Endothelial cell of umbilical vein (primary cell): ENCODE data around the gene SRBD1. TPM values are rescaled to one million over a fixed set of nuclear protein-coding genes. Genes with fewer than 3 reads are reported as not detected.

Source experiments
- BruUV-seq: library from RNA; stranded (reverse); fragments of 400-500 nt; replicated peaks from 2 replicates; lab custom pipeline; 2021; lab: Mats Ljungman, UMichigan
- CTCF ChIA-PET: fragments of 300-600, 350-600 bp; sonication (Branson Sonifier 250); formaldehyde crosslinking; loops from one replicate; lab custom pipeline; 2021; ENCODE audit warnings: antibody characterized with exemption, inconsistent platforms; lab: Charles Lee
- POLR2A ChIA-PET: fragments of 300-600, 350-600 bp; sonication (Branson Sonifier 250); formaldehyde crosslinking; loops from one replicate; lab custom pipeline; 2021; ENCODE audit warnings: antibody characterized with exemption, inconsistent platforms; lab: Charles Lee
- DNase-seq: peaks from one replicate; pipeline ENCODE4 v3.0.0-alpha.2; 2011; ENCODE audit warnings: low read depth, low spot score
- FAIRE-seq: peaks from 2 replicates; lab custom pipeline; 2011; peaks lifted over from hg19 to GRCh38; lab: Jason Lieb, UNC
- H2AFZ ChIP-seq: 2 replicates; pipeline ENCODE4 v1.6.0; 2012; ENCODE audit warnings: low read depth, low read length, control low read depth, inconsistent platforms
- H3K27ac ChIP-seq: 2 replicates; pipeline ENCODE4 v1.5.1; 2011; ENCODE audit warnings: low read depth, mild to moderate bottlenecking, control low read depth, low read length, moderate library complexity; ENCODE audit not compliant: insufficient read depth
- H3K27me3 ChIP-seq, 2 experiments: 2 replicates each; pipeline versions ENCODE4 v1.6.0 to v1.6.1; 2011; ENCODE audit warnings: low read length in 2 of 2, mixed read lengths in 1 of 2; ENCODE audit not compliant: control insufficient read depth in 2 of 2, insufficient read depth in 2 of 2
- H3K36me3 ChIP-seq, 2 experiments: 2 replicates in 1 of 2; 3 replicates in 1 of 2; pipeline ENCODE4 v1.5.1; 2011; ENCODE audit warnings: low read length in 2 of 2, mild to moderate bottlenecking in 1 of 2, moderate library complexity in 1 of 2; ENCODE audit not compliant: control insufficient read depth in 2 of 2, insufficient read depth in 2 of 2; ENCODE audit errors: extremely low read depth in 1 of 2
- H3K4me1 ChIP-seq: 3 replicates; pipeline ENCODE4 v1.5.1; 2011; ENCODE audit warnings: mild to moderate bottlenecking, low read length; ENCODE audit not compliant: control insufficient read depth, insufficient read depth; ENCODE audit errors: extremely low read depth
- H3K4me2 ChIP-seq: 2 replicates; pipeline ENCODE4 v1.6.1; 2011; ENCODE audit warnings: low read length, control low read depth, mixed read lengths; ENCODE audit not compliant: insufficient read depth
- H3K4me3 ChIP-seq, 3 experiments: fragments of 200-600 bp in 1 of 3; sonication (generic), shearing (Covaris generic) in 1 of 3; replicated peaks in 1 of 3; 2 replicates each; pipeline ENCODE4 v1.5.1; 2011 to 2016; ENCODE audit warnings: control low read depth in 3 of 3, low read length in 3 of 3, mild to moderate bottlenecking in 2 of 3, inconsistent platforms in 1 of 3, low read depth in 1 of 3, moderate library complexity in 1 of 3; ENCODE audit not compliant: insufficient read depth in 1 of 3
- H3K79me2 ChIP-seq: 2 replicates; pipeline ENCODE4 v1.6.0; 2012; ENCODE audit warnings: low read length, inconsistent platforms; ENCODE audit not compliant: control insufficient read depth, insufficient read depth
- H3K9ac ChIP-seq: replicated peaks from 2 replicates; pipeline ENCODE3; 2011; ENCODE audit warnings: low read length, control low read depth; ENCODE audit not compliant: insufficient read depth; ENCODE audit errors: extremely low read depth
- H3K9me1 ChIP-seq: replicated peaks from 3 replicates; pipeline ENCODE4 v1.6.0; 2011; ENCODE audit warnings: mild to moderate bottlenecking, low read length; ENCODE audit not compliant: control insufficient read depth, insufficient read depth; ENCODE audit errors: extremely low read depth
- H3K9me3 ChIP-seq: replicated peaks from 2 replicates; pipeline ENCODE4 v1.5.1; 2012; ENCODE audit warnings: low read length, inconsistent platforms; ENCODE audit not compliant: control insufficient read depth, insufficient read depth
- H4K20me1 ChIP-seq: replicated peaks from 2 replicates; pipeline ENCODE3; 2011; ENCODE audit warnings: mild to moderate bottlenecking, low read length; ENCODE audit not compliant: control insufficient read depth, insufficient read depth; ENCODE audit errors: extremely low read depth
- EZH2 ChIP-seq: IDR thresholded peaks from 2 replicates; pipeline ENCODE4 v1.6.1; 2012; ENCODE audit warnings: borderline replicate concordance, low read depth, mild to moderate bottlenecking, moderate library complexity, low read length, inconsistent platforms; ENCODE audit not compliant: severe bottlenecking
- FOS ChIP-seq: IDR thresholded peaks from 2 replicates; pipeline ENCODE4 v1.6.1; 2011; ENCODE audit warnings: mild to moderate bottlenecking, low read length, moderate library complexity, borderline replicate concordance; ENCODE audit not compliant: insufficient read depth
- JUN ChIP-seq: IDR thresholded peaks from 2 replicates; pipeline ENCODE4 v1.6.1; 2011; ENCODE audit warnings: borderline replicate concordance, low read depth; ENCODE audit not compliant: insufficient read length, insufficient read depth
- dilution Hi-C: fragments of 300-500 bp; cut with MboI; formaldehyde crosslinking; loops from one replicate; pipeline ENCODE4 v1.15.0; 2019; ENCODE audit warnings: low sequenced_read_pairs; ENCODE audit not compliant: extremely low pct_ligation_motif_present
- intact Hi-C: fragments of 100-400 bp; cut with micrococcal nuclease; formaldehyde crosslinking; loops from one replicate; pipeline ENCODE4 v1.10.0; 2022
- polyA plus RNA-seq, 4 experiments: library from polyadenylated mRNA; depleted of rRNA in 3 of 4; stranded (reverse) in 3 of 4; unstranded in 1 of 4; fragments of >200 nt; gene quantifications; 2 replicates each; pipeline versions ENCODE4 v1.2.1 to v1.2.3, GENCODE V29; 2011 to 2012; ENCODE audit warnings: missing spikeins in 1 of 4
- total RNA-seq: library from RNA; stranded (reverse); gene quantifications from 2 replicates; pipeline ENCODE4 v1.2.3, GENCODE V29; 2021
- TF ChIP-seq, protein P1 (sequence below): IDR thresholded peaks from 2 replicates; pipeline ENCODE4 v1.6.1; 2011; ENCODE audit not compliant: insufficient read depth, insufficient read length

SRBD1 gene
- total and polyA plus RNA-seq, 2 donors (not counting 3 experiments of a cell fraction or from before 2014, with no cell fraction given) = 3.7 to 12.5 TPM

DNA sequence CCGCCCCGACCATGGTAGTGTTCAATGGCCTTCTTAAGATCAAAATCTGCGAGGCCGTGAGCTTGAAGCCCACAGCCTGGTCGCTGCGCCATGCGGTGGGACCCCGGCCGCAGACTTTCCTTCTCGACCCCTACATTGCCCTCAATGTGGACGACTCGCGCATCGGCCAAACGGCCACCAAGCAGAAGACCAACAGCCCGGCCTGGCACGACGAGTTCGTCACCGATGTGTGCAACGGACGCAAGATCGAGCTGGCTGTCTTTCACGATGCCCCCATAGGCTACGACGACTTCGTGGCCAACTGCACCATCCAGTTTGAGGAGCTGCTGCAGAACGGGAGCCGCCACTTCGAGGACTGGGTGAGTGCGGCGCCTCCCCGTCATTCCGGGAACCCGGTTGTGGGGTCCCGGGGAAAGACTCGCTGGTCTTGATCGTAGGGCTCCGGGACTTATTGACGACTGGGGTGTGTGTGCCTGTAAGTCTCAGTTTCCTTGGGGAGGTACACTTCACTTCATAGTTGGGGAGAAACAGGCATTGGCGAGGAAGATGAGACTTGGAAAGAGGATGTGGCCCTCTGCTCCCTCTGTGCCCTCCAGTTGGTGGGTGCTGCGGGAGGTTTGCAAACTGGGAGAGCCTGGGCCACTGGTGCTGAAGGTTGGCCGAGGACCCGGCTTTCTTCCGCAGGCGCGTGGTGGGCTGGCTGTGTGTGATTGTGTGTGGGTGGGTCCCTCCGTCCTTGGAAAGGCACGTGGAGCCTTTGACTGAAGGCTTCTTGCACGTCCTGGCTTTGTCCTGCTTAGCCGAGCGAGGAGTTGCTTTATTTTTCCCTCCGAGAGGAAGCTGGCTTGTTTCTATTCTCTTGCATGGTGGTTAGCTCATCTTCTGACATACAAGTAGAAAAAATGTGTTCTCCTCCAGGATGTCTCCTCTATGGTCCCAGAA lies 41.3 kb upstream of the SRBD1 start:
- intact Hi-C loops (loop anchor here (1.0 kb wide), 1 partner anchor 17 kb away; no protein-coding TSS in a partner anchor), dilution Hi-C loops (no loop called here)
- Histone ChIP-seq H3K4me3 (peak overlapping the region; percentile 34 to 81 (median 74)), H3K9me1 (no peaks in the 10 kb centered on the region), H3K9me3 (no peaks in the 10 kb centered on the region), H3K9ac (peak overlapping the region; percentile 86), H3K36me3 (no peaks in the 10 kb centered on the region), H3K4me2 (peak overlapping the region; percentile 57), H2AFZ (peak overlapping the region; percentile 28), H3K27me3 (no peaks in the 10 kb centered on the region), H3K79me2 (peaks cover 6% of the 10 kb centered on the region), H4K20me1 (no peaks in the 10 kb centered on the region), H3K4me1 (peaks cover 16% of the 10 kb centered on the region), H3K27ac (no peak overlapping the region)
- CTCF ChIA-PET = interaction anchor here (0.8 to 5.9 kb wide), 11 partner anchors 10 to 283 kb away, joined by 3 to 66 read pairs (median 3); no protein-coding TSS in a partner anchor
- TSS peak; percentile 11 for BruUV-seq
- DNase-seq = peak; percentile 64
- TF ChIP-seq EZH2 (no peak), JUN (no peak), FOS (no peak)
- TF ChIP-seq, protein P1, sequence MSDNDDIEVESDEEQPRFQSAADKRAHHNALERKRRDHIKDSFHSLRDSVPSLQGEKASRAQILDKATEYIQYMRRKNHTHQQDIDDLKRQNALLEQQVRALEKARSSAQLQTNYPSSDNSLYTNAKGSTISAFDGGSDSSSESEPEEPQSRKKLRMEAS = peak; percentile 88
- POLR2A ChIA-PET = interaction anchor here (1.3 kb wide), 1 partner anchor 161 kb away, joined by 3 read pairs; no protein-coding TSS in a partner anchor
- FAIRE-seq = peak; percentile 68
